PC-3 (cell line): ENCODE measurements around the gene MTMR2. TPM values are rescaled to one million over a fixed set of nuclear protein-coding genes. Genes with fewer than 3 reads are reported as not detected.
A peak's percentile ranks its signal among the peaks of the same experiment; 100 is the strongest.

Experiments
- ATAC-seq: fragments of 200-7000 bp; cut with Tn5 transposase; 2 replicates; pipeline ENCODE4 v1.9.1; 2020; ENCODE audit warnings: mild to moderate bottlenecking, moderate library complexity
- BruUV-seq: library from RNA; stranded (reverse); fragments of 400-500 nt; replicated peaks from 2 replicates; lab custom pipeline; 2021; lab: Mats Ljungman, UMichigan
- CTCF ChIA-PET: fragments of 300-600 bp; sonication (Branson Sonifier 250); formaldehyde crosslinking; loops from one replicate; lab custom pipeline; 2022; ENCODE audit warnings: antibody characterized with exemption; lab: Charles Lee
- POLR2A ChIA-PET: fragments of 300-600 bp; sonication (Branson Sonifier 250); formaldehyde crosslinking; loops from one replicate; lab custom pipeline; 2022; ENCODE audit warnings: antibody characterized with exemption; ENCODE audit not compliant: unreplicated experiment; lab: Charles Lee
- DNase-seq: peaks from one replicate; pipeline ENCODE4 v3.0.0-alpha.2; 2015
- H2AFZ ChIP-seq: fragments of 300-600 bp; sonication (generic); 2 replicates; pipeline ENCODE4 v1.6.0; 2016; ENCODE audit warnings: antibody characterized with exemption, low read length
- H3F3A ChIP-seq: fragments of 300-600 bp; sonication (generic); one replicate; pipeline ENCODE4 v1.6.0; 2017; ENCODE audit warnings: antibody characterized with exemption, low read length, control low read depth, mild to moderate bottlenecking; ENCODE audit not compliant: unreplicated experiment
- H3K27ac ChIP-seq: fragments of 300-600 bp; sonication (generic); 2 replicates; pipeline ENCODE4 v1.5.1; 2016; ENCODE audit warnings: mild to moderate bottlenecking, low read length
- H3K27me3 ChIP-seq: fragments of 300-600 bp; sonication (generic); 2 replicates; pipeline ENCODE4 v1.6.1; 2016; ENCODE audit warnings: low read length, mixed read lengths
- H3K36me3 ChIP-seq: fragments of 300-600 bp; sonication (generic); 2 replicates; pipeline ENCODE4 v1.6.1; 2016; ENCODE audit warnings: low read depth, mixed run types, low read length, mixed read lengths
- H3K4me1 ChIP-seq: fragments of 300-600 bp; sonication (generic); 2 replicates; pipeline ENCODE4 v1.5.1; 2016; ENCODE audit warnings: low read length; ENCODE audit not compliant: insufficient read depth
- H3K4me2 ChIP-seq: fragments of 300-600 bp; sonication (generic); 2 replicates; pipeline ENCODE4 v1.6.0; 2016; ENCODE audit warnings: low read length
- H3K4me3 ChIP-seq: fragments of 300-600 bp; sonication (generic); 2 replicates; pipeline ENCODE4 v1.5.1; 2016; ENCODE audit warnings: mild to moderate bottlenecking, low read length, mixed read lengths
- H3K79me2 ChIP-seq: fragments of 300-600 bp; sonication (generic); 2 replicates; pipeline ENCODE4 v1.6.1; 2017; ENCODE audit warnings: low read length, mixed read lengths
- H3K9ac ChIP-seq: fragments of 300-600 bp; sonication (generic); 2 replicates; pipeline ENCODE4 v1.6.0; 2016; ENCODE audit warnings: mild to moderate bottlenecking, low read length
- H3K9me2 ChIP-seq: fragments of 300-600 bp; sonication (generic); replicated peaks from 2 replicates; pipeline ENCODE4 v1.6.1; 2016; ENCODE audit warnings: mixed run types, low read length, mixed read lengths
- H3K9me3 ChIP-seq: fragments of 300-600 bp; sonication (generic); 2 replicates; pipeline ENCODE4 v1.6.1; 2016; ENCODE audit warnings: low read length, mixed read lengths
- H4K20me1 ChIP-seq: fragments of 300-600 bp; sonication (generic); 2 replicates; pipeline ENCODE4 v1.6.1; 2016; ENCODE audit warnings: low read length, mixed read lengths
- CTCF ChIP-seq: fragments of 300-600 bp; sonication (generic); conservative IDR thresholded peaks from 2 replicates; pipeline ENCODE4 v1.5.1; 2017; ENCODE audit warnings: antibody characterized with exemption, low read depth, mild to moderate bottlenecking, low read length
- EZH2 ChIP-seq: fragments of 300-600 bp; sonication (generic); IDR thresholded peaks from one replicate; pipeline ENCODE4 v1.6.1; 2017; ENCODE audit warnings: antibody characterized with exemption, mild to moderate bottlenecking, low read length; ENCODE audit not compliant: unreplicated experiment
- EZH2phosphoT487 ChIP-seq: fragments of 300-600 bp; sonication (generic); IDR thresholded peaks from 2 replicates; pipeline ENCODE4 v1.6.1; 2018; ENCODE audit warnings: mild to moderate bottlenecking, antibody characterized with exemption, low read length, borderline replicate concordance
- intact Hi-C: fragments of 100-400 bp; cut with micrococcal nuclease; formaldehyde crosslinking; loops from 2 replicates; pipeline ENCODE4 v1.9.0; 2023
- total RNA-seq: library from RNA; depleted of rRNA; stranded (reverse); fragments of >200 nt; gene quantifications from 2 replicates; pipeline ENCODE4 v1.2.3, GENCODE V29; 2014; rRNA removed

The MTMR2 gene
- total RNA-seq, 1 experiment from 2014 or later, result 31.7 TPM

- peak; percentile 1 for ATAC-seq
- CTCF ChIA-PET, result interaction anchor here (0.5 kb wide), 1 partner anchor 636 kb away, joined by 4 read pairs; no protein-coding TSS in a partner anchor
Observed at GRCh38 chr11:95788921-95789505, 134.9 kb downstream of the MTMR2 start.

More at GRCh38 chr11:95788921-95789505, 134.9 kb downstream of the MTMR2 start:
- H3K4me1 ChIP-seq, result peaks cover 33% of the 10 kb centered on the region
- no peaks in the 10 kb centered on the region for H3F3A ChIP-seq
- H2AFZ ChIP-seq, result peak overlapping the region; percentile 94
- peak overlapping the region; percentile 89 for H3K9ac ChIP-seq
- peak; percentile 42 for DNase-seq
- H3K27ac ChIP-seq, result peak overlapping the region; percentile 87
- no peaks in the 10 kb centered on the region for H3K27me3 ChIP-seq
- H4K20me1 ChIP-seq, result 0 out of 2 replicates have a peak, but pooled peaks cover 4% of the 10 kb centered on the region
- intact Hi-C loops, result loop anchor here (1.0 kb wide), 1 partner anchor 558 kb away; the partner anchor contains the start of gene SESN3
- H3K4me2 ChIP-seq, result peak overlapping the region; percentile 97
- H3K79me2 ChIP-seq, result peaks cover 53% of the 10 kb centered on the region
- TF ChIP-seq EZH2phosphoT487 (no peak), CTCF (peak; percentile 4; the same call in 1 of the 2 replicates), EZH2 (no peak)
- peak overlapping the region; percentile 86 for H3K4me3 ChIP-seq
- H3K9me2 ChIP-seq, result no peaks in the 10 kb centered on the region
- POLR2A ChIA-PET, result interaction anchor here (0.5 to 0.6 kb wide), 4 partner anchors 61 to 643 kb away, joined by 3 to 9 read pairs (median 3); no protein-coding TSS in a partner anchor
- no peaks in the 10 kb centered on the region for H3K9me3 ChIP-seq
- BruUV-seq, result no TSS peak
- H3K36me3 ChIP-seq, result peaks cover 16% of the 10 kb centered on the region

Other genes starting within 250 kb of the MTMR2 start
- 13.3 and 14.9 TPM in 2 replicates for gene FAM76B, start 134.3 kb downstream of the MTMR2 start, total RNA-seq
- 36.7 and 38.1 TPM in 2 replicates for gene CEP57, start 133.6 kb downstream of the MTMR2 start, total RNA-seq